Transverse colon (tissue), 4 donors: ENCODE results near the gene UNC45A. TPM values are rescaled to one million over a fixed set of nuclear protein-coding genes. Genes with fewer than 3 reads are reported as not detected.
A peak's percentile ranks its signal among the peaks of the same experiment; 100 is the strongest.

Source experiments
- DNase-seq: peaks from one replicate; pipeline ENCODE4 v3.0.0-alpha.2; 2019
- H3K27ac ChIP-seq, 4 donors: fragments of 200-600 bp; sonication (generic); 2 replicates each; pipeline ENCODE4 v1.5.1; 2016 to 2018; ENCODE audit warnings: inconsistent platforms in 4 of 4
- H3K27me3 ChIP-seq: fragments of 200-600 bp; sonication (generic); 2 replicates; pipeline ENCODE4 v1.5.1; 2017; ENCODE audit warnings: inconsistent platforms
- H3K36me3 ChIP-seq, 4 donors: fragments of 200-600 bp; sonication (generic); 2 replicates each; pipeline ENCODE4 v1.5.1; 2017 to 2019; ENCODE audit warnings: inconsistent platforms in 4 of 4
- H3K4me1 ChIP-seq, 4 donors: fragments of 200-600 bp; sonication (generic); 2 replicates each; pipeline ENCODE4 v1.5.1; 2017 to 2020; ENCODE audit warnings: inconsistent platforms in 4 of 4
- H3K4me3 ChIP-seq, 4 donors: fragments of 200-600 bp; sonication (generic); 1 replicate in 1 of 4; 2 replicates in 3 of 4; pipeline versions ENCODE4 v1.5.1 to v1.6.1; 2017 to 2019; ENCODE audit warnings: inconsistent platforms in 4 of 4
- H3K9me3 ChIP-seq, 2 donors: fragments of 200-600 bp; sonication (generic); 2 replicates each; pipeline ENCODE4 v1.5.1; 2017 to 2019; ENCODE audit warnings: inconsistent platforms in 2 of 2
- EP300 ChIP-seq: sonication (generic); formaldehyde crosslinking; IDR thresholded peaks from one replicate; pipeline ENCODE4 v1.6.1; 2017; ENCODE audit warnings: antibody characterized with exemption, low read depth
- POLR2A ChIP-seq: fragments of 450-650 bp; IDR thresholded peaks from one replicate; pipeline ENCODE4 v1.6.1; 2016; ENCODE audit warnings: antibody characterized with exemption, mild to moderate bottlenecking, moderate library complexity
- POLR2AphosphoS5 ChIP-seq, 3 donors: sonication (generic); formaldehyde crosslinking; IDR thresholded peaks; one replicate each; pipeline ENCODE4 v1.6.1; 2016; ENCODE audit warnings: antibody characterized with exemption in 3 of 3
- WGBS, 2 donors: methylation state at CpG; one replicate each; pipeline ENCODE4 v1.1.5; 2018; ENCODE audit warnings: low coverage in 1 of 2; 5-methylcytosine and 5-hydroxymethylcytosine counted together
- in situ Hi-C, 4 donors: fragments of 200-750 bp; cut with MboI; loops; one replicate each; pipeline versions ENCODE4 v1.15.0 to v1.15.1; 2017; ENCODE audit warnings: low sequenced_read_pairs in 3 of 4, low pct_ligation_motif_present in 1 of 4, low pct_unique_long_range_greater_than_20kb in 1 of 4
- intact Hi-C: fragments of 100-400 bp; cut with DNase I; formaldehyde crosslinking; loops from one replicate; pipeline ENCODE4 v1.15.1; 2023; ENCODE audit warnings: low total_unique reads
- total RNA-seq, 4 donors: library from RNA; depleted of rRNA; stranded (reverse); fragments of >200 nt; gene quantifications; one replicate each; pipeline ENCODE4 v1.1.0, GENCODE V29; 2016
- TF ChIP-seq, protein P1 (sequence below), 5 experiments: fragments of 200-600 bp in 3 of 5; fragments of 450-650 bp in 2 of 5; sonication (generic) in 3 of 5; IDR thresholded peaks; 1 replicate in 2 of 5; 2 replicates in 3 of 5; pipeline ENCODE4 v1.5.1; 2016 to 2017; ENCODE audit warnings: antibody characterized with exemption in 5 of 5, inconsistent platforms in 3 of 5, mild to moderate bottlenecking in 2 of 5, moderate library complexity in 1 of 5

The UNC45A gene, protein sequence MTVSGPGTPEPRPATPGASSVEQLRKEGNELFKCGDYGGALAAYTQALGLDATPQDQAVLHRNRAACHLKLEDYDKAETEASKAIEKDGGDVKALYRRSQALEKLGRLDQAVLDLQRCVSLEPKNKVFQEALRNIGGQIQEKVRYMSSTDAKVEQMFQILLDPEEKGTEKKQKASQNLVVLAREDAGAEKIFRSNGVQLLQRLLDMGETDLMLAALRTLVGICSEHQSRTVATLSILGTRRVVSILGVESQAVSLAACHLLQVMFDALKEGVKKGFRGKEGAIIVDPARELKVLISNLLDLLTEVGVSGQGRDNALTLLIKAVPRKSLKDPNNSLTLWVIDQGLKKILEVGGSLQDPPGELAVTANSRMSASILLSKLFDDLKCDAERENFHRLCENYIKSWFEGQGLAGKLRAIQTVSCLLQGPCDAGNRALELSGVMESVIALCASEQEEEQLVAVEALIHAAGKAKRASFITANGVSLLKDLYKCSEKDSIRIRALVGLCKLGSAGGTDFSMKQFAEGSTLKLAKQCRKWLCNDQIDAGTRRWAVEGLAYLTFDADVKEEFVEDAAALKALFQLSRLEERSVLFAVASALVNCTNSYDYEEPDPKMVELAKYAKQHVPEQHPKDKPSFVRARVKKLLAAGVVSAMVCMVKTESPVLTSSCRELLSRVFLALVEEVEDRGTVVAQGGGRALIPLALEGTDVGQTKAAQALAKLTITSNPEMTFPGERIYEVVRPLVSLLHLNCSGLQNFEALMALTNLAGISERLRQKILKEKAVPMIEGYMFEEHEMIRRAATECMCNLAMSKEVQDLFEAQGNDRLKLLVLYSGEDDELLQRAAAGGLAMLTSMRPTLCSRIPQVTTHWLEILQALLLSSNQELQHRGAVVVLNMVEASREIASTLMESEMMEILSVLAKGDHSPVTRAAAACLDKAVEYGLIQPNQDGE
- total RNA-seq: 100 to 1,000 TPM in 1 of 4 donors, 10 to 100 TPM in 3; 34.4 to 142 (median 52.9) TPM

DNA sequence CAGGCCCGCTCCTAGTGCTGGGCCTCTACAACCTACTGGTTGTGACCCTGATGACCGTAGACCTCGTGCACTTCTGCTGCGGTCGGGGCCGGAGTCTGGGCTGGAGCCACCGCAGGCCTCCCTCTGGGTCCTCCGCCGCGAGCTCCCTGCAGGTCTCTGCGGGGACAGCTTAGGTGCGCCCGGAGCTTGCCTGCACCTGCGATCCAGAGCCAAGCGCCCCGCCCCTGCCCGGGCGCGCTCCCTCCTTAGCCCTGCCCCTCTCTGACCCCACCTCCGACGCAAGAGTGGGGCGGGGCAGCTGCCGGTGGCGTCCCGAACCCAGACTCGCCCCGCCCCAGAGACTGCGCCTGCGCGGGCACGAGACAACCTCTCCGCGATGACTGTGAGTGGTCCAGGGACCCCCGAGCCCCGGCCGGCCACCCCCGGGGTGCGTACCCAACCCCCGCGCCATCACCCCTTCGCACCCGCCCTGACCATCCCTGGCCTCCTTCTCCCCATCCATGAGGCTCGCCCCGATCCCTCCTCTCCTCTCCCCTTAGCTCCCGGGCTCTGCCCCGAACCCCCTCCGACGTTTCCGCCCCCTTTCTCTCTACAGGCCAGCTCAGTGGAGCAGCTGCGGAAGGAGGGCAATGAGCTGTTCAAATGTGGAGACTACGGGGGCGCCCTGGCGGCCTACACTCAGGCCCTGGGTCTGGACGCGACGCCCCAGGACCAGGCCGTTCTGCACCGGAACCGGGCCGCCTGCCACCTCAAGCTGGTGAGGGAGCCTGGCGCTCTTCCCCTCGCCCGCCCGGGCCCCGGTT lies at the start of gene UNC45A:
TSS of gene UNC45A (plus strand) at position 337 of the 803 bp plus-strand sequence. CDS start at position 377, 40 bp downstream.
- peaks cover 18 to 49% (median 37%) of the 10 kb centered on the region in 4 donors for H3K4me1 ChIP-seq

DNA sequence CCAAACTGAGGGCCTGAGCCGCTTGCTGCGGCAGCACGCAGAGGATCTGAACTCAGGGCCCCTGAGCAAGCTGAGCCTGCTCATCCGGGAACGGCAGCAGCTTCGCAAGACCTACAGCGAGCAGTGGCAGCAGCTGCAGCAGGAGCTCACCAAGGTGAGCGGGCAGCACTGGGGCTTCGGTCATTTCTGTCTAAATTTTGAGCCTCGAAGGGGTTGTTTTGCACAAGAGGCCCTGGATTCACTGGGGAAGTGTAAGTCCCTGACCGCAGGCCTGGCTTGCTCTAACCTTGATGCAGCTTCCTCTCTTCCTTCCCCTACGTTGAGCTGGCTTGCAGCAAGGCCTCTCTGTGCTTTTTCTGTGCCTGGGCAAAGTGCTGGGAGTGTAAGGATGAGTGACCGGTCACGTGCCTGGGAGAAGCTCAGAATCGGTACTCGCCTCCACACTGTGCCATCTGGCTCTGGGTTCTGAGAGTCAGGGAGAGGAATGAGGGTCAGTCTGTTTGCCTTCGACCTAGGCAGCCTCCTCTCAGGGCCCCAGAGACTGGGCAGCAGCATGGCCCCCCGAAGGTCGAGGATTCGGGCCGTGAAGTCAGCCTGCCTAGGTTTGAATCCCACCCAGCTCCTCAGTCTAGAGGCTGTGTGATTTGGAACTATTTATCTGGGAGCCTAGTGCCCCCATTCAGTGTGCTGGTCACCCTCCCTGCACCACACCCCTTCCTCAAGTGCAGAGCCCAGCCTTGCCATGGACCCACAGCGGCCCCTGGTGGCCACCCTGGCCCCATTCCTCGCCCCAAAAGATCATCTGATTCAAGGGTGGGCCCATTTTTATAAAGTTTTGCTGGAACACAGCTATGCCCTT lies 49.4 kb upstream of the UNC45A start:
- intact Hi-C loops (loop anchor here (1.0 to 10.0 kb wide), 2 partner anchors 171 to 237 kb away; partner anchors contain the start of gene BLM), in situ Hi-C loops (loop anchor here (5.0 to 25.0 kb wide), 4 partner anchors 223 to 573 kb away; no protein-coding TSS in a partner anchor)
- TF ChIP-seq, protein P1, sequence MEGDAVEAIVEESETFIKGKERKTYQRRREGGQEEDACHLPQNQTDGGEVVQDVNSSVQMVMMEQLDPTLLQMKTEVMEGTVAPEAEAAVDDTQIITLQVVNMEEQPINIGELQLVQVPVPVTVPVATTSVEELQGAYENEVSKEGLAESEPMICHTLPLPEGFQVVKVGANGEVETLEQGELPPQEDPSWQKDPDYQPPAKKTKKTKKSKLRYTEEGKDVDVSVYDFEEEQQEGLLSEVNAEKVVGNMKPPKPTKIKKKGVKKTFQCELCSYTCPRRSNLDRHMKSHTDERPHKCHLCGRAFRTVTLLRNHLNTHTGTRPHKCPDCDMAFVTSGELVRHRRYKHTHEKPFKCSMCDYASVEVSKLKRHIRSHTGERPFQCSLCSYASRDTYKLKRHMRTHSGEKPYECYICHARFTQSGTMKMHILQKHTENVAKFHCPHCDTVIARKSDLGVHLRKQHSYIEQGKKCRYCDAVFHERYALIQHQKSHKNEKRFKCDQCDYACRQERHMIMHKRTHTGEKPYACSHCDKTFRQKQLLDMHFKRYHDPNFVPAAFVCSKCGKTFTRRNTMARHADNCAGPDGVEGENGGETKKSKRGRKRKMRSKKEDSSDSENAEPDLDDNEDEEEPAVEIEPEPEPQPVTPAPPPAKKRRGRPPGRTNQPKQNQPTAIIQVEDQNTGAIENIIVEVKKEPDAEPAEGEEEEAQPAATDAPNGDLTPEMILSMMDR (IDR thresholded peaks at IDR 0.05): peak; percentile 97 to 99 (median 98)
- TF ChIP-seq POLR2A: no peak
- TF ChIP-seq EP300: no peak
- TF ChIP-seq POLR2AphosphoS5 (IDR thresholded peaks at IDR 0.05): no peak
- Histone ChIP-seq H3K27me3 (no peaks in the 10 kb centered on the region), H3K4me3 (peak overlapping the region in 2 of 4 donors; percentile 51 to 56), H3K4me1 (peaks cover 6 to 35% (median 23%) of the 10 kb centered on the region in 4 donors), H3K9me3 (no peaks in the 10 kb centered on the region), H3K36me3 (no peaks in the 10 kb centered on the region), H3K27ac (peak overlapping the region; percentile 86 to 92 (median 90))
- peak; percentile 81 for DNase-seq
- WGBS, 2 donors: 53% methylated on average over 23 of the region's 23 CpGs; no CpG with 5 or more reads in 1 of the 2 donors

More for the DNA sequence above, at the start of gene UNC45A:
- DNase-seq: peak; percentile 97
- intact Hi-C loops (no loop called here), in situ Hi-C loops (no loop called here)
- Histone ChIP-seq H3K27me3 (no peaks in the 10 kb centered on the region), H3K9me3 (no peaks in the 10 kb centered on the region), H3K4me3 (peak within 1 kb of the TSS; percentile 53 to 87 (median 58)), H3K36me3 (peaks cover 0 to 14% (median 6%) of the 10 kb centered on the region in 4 donors), H3K27ac (peak within 1 kb of the TSS; percentile 84 to 91 (median 90))
- 1% methylated on average over 48 of the region's 65 CpGs; no CpG with 5 or more reads in 1 of the 2 donors for WGBS, 2 donors
- TF ChIP-seq, protein P1 (IDR thresholded peaks at IDR 0.05): no peak
- TF ChIP-seq POLR2A (peak; percentile 94), POLR2AphosphoS5 (IDR thresholded peaks at IDR 0.05) (peak; percentile 84 to 93 (median 91)), EP300 (no peak)

DNA sequence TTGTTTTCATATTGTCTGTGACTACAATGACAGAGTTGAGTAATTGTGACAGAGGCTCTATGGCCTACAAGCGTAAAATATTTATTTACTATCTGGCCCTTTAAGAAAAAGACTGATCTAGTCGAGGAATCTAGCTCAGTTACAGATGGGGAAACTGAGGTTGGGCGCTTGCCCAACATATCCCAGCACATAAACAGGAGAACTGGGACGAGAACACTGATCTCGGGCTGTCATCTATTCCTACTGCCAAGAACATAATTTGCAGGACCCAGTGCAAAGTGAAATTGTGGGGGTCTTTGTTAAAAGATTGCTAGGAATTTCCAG lies 48.8 kb upstream of the UNC45A start:
- intact Hi-C loops: loop anchor here (10.0 kb wide), 1 partner anchor 171 kb away; the partner anchor contains the start of gene BLM
- no peak for DNase-seq

More for the DNA sequence above, 48.8 kb upstream of the UNC45A start:
- no peak for TF ChIP-seq POLR2A
- TF ChIP-seq EP300: no peak
- no peak for TF ChIP-seq POLR2AphosphoS5 (IDR thresholded peaks at IDR 0.05)
- TF ChIP-seq, protein P1 (IDR thresholded peaks at IDR 0.05): peak in 2 of 5 experiments; percentile 1 to 4
- H3K9me3 ChIP-seq: no peaks in the 10 kb centered on the region
- no peaks in the 10 kb centered on the region for H3K27me3 ChIP-seq
- H3K36me3 ChIP-seq: no peaks in the 10 kb centered on the region
- in situ Hi-C loops: loop anchor here (5.0 to 25.0 kb wide), 4 partner anchors 224 to 574 kb away; no protein-coding TSS in a partner anchor
- WGBS, 2 donors: 28% methylated on average over 5 of the region's 5 CpGs; no CpG with 5 or more reads in 1 of the 2 donors
- H3K4me1 ChIP-seq: peaks cover 6 to 35% (median 23%) of the 10 kb centered on the region in 4 donors
- no peak overlapping the region for H3K4me3 ChIP-seq
- no peak overlapping the region for H3K27ac ChIP-seq
